PC-9 (cell line): Measurements from ENCODE around the gene ELMOD2. TPM values are rescaled to one million over a fixed set of nuclear protein-coding genes. Genes with fewer than 3 reads are reported as not detected.

ENCODE experiments used
- Bru-seq: library from RNA; stranded (reverse); fragments of 400-500 nt; gene quantifications from one replicate; lab custom pipeline; 2021; lab: Mats Ljungman, UMichigan
- BruChase-seq, 2 experiments: library from RNA; stranded (reverse); fragments of 400-500 nt; gene quantifications; one replicate each; lab custom pipeline; 2021; lab: Mats Ljungman, UMichigan
- BruUV-seq: library from RNA; stranded (reverse); fragments of 400-500 nt; replicated peaks from 2 replicates; lab custom pipeline; 2021; lab: Mats Ljungman, UMichigan
- CTCF ChIA-PET: fragments of 300-600 bp; sonication (Branson Sonifier 250); formaldehyde crosslinking; loops from one replicate; lab custom pipeline; 2022; ENCODE audit warnings: antibody characterized with exemption; lab: Charles Lee
- POLR2A ChIA-PET: fragments of 300-600 bp; sonication (Branson Sonifier 250); formaldehyde crosslinking; loops from one replicate; lab custom pipeline; 2022; ENCODE audit warnings: antibody characterized with exemption; ENCODE audit not compliant: unreplicated experiment; lab: Charles Lee
- DNase-seq, 2 experiments: peaks; one replicate each; pipeline versions ENCODE4 v3.0.0 to v3.0.0-alpha.2; 2015 to 2022; ENCODE audit warnings: mixed read lengths in 1 of 2
- H2AFZ ChIP-seq: fragments of 200-600 bp; sonication (generic); 2 replicates; pipeline ENCODE4 v1.8.1; 2017; ENCODE audit warnings: antibody characterized with exemption
- H3F3A ChIP-seq: fragments of 200-600 bp; sonication (generic); 2 replicates; pipeline ENCODE4 v1.8.1; 2017; ENCODE audit warnings: antibody characterized with exemption, mild to moderate bottlenecking, low read depth; ENCODE audit not compliant: insufficient read depth
- H3K27ac ChIP-seq: fragments of 200-600 bp; sonication (generic); 2 replicates; pipeline ENCODE4 v1.6.1; 2016; ENCODE audit warnings: mixed run types
- H3K27me3 ChIP-seq: fragments of 200-600 bp; sonication (generic); 2 replicates; pipeline ENCODE4 v1.6.1; 2016; ENCODE audit warnings: low read depth, mixed run types; ENCODE audit not compliant: insufficient read depth
- H3K36me3 ChIP-seq: fragments of 200-600 bp; sonication (generic); 2 replicates; pipeline ENCODE4 v1.6.1; 2016; ENCODE audit warnings: low read depth, mixed run types
- H3K4me1 ChIP-seq: fragments of 200-600 bp; sonication (generic); replicated peaks from 2 replicates; pipeline ENCODE4 v1.6.1; 2016; ENCODE audit warnings: mixed run types; ENCODE audit not compliant: insufficient read depth
- H3K4me2 ChIP-seq: fragments of 200-600 bp; sonication (generic); 2 replicates; pipeline ENCODE4 v1.6.1; 2017; ENCODE audit warnings: mixed run types
- H3K4me3 ChIP-seq: fragments of 200-600 bp; sonication (generic); 2 replicates; pipeline ENCODE4 v1.6.1; 2016; ENCODE audit warnings: mixed run types
- H3K79me2 ChIP-seq: fragments of 200-600 bp; sonication (generic); 2 replicates; pipeline ENCODE4 v1.6.1; 2017; ENCODE audit warnings: low read depth, mixed run types
- H3K9me2 ChIP-seq: fragments of 200-600 bp; sonication (generic); 2 replicates; pipeline ENCODE4 v1.8.1; 2017; ENCODE audit warnings: mild to moderate bottlenecking; ENCODE audit not compliant: insufficient read depth
- H3K9me3 ChIP-seq: fragments of 200-600 bp; sonication (generic); 2 replicates; pipeline ENCODE4 v1.8.1; 2016; ENCODE audit warnings: low read depth; ENCODE audit not compliant: insufficient read depth
- H4K20me1 ChIP-seq: fragments of 200-600 bp; sonication (generic); 2 replicates; pipeline ENCODE4 v1.8.1; 2017; ENCODE audit not compliant: insufficient read depth
- CTCF ChIP-seq: fragments of 200-600 bp; sonication (generic); conservative IDR thresholded peaks from 2 replicates; pipeline ENCODE4 v1.6.1; 2017; ENCODE audit warnings: mixed run types, antibody characterized with exemption, mild to moderate bottlenecking, moderate library complexity
- EZH2 ChIP-seq: fragments of 200-600 bp; sonication (generic); IDR thresholded peaks from 2 replicates; pipeline ENCODE4 v1.8.0; 2017; ENCODE audit warnings: antibody characterized with exemption, low read depth
- intact Hi-C: fragments of 100-400 bp; cut with micrococcal nuclease; formaldehyde crosslinking; loops from one replicate; pipeline ENCODE4 v1.10.0; 2022; ENCODE audit not compliant: unreplicated experiment
- long read RNA-seq: library from polyadenylated mRNA; stranded (forward); transcript quantifications from one replicate; pipeline ENCODE4 v2.0.0, GENCODE V29; 2022
- total RNA-seq: library from RNA; stranded (reverse); gene quantifications from 2 replicates; pipeline ENCODE4 v1.2.3, GENCODE V29; 2021

ELMOD2 gene
- 24.7 and 29.9 TPM in 2 replicates for total RNA-seq
- percentile 82 among the genes with signal in this experiment for Bru-seq, nascent RNA
- BruChase-seq, experiment 1, labeled RNA remaining after a 2-hour chase, result percentile 89 among the genes with signal in this experiment
- percentile 79 among the genes with signal in this experiment for BruChase-seq, experiment 2, labeled RNA remaining after a 6-hour chase
- long read RNA-seq, full-length matches to known transcripts, result 25 of 39 reads
- long read RNA-seq, partial matches to known transcripts, result 3 of 39 reads
- long read RNA-seq, other reads (novel, unspliced or antisense), result 11 of 39 reads

GRCh38 chr4:140523857-140524742, at the start of gene ELMOD2:
Gene ELMOD2 (plus strand): TSS chr4:140524168. CDS start chr4:140525429, 1,261 bp downstream.
- ChIA-PET CTCF (interaction anchor here (0.6 to 0.7 kb wide), 2 partner anchors 87 to 151 kb away, joined by 3 read pairs; partner anchors contain the start of gene SCOC), POLR2A (interaction anchor here (0.6 kb wide), 2 partner anchors 152 to 852 kb away, joined by 3 to 4 read pairs; no protein-coding TSS in a partner anchor)
- TF ChIP-seq CTCF, result peak; percentile 83
- TF ChIP-seq EZH2, result no peak
- Histone ChIP-seq H3K4me2 (peak within 1 kb of the TSS; percentile 85), H3K9me3 (no peaks in the 10 kb centered on the region), H3K4me1 (peaks cover 9% of the 10 kb centered on the region; the same call in 1 of the 2 replicates), H3F3A (no peaks in the 10 kb centered on the region), H3K9me2 (no peaks in the 10 kb centered on the region), H2AFZ (peak within 1 kb of the TSS; percentile 96), H4K20me1 (no peaks in the 10 kb centered on the region), H3K4me3 (peak within 1 kb of the TSS; percentile 88), H3K27ac (peak within 1 kb of the TSS; percentile 27; the same call in 1 of the 2 replicates), H3K79me2 (peaks cover 13% of the 10 kb centered on the region; the same call in 1 of the 2 replicates), H3K36me3 (peaks cover 7% of the 10 kb centered on the region; the same call in 1 of the 2 replicates), H3K27me3 (no peaks in the 10 kb centered on the region)
- DNase-seq, result peak; percentile 86 to 96
- intact Hi-C loops, result loop anchor here (1.0 kb wide), 1 partner anchor 151 kb away; the partner anchor contains the start of gene SCOC
- BruUV-seq, result TSS peak; percentile 70

- no peak overlapping the region for H3K4me3 ChIP-seq
- CTCF ChIA-PET, result no interaction called here
These were observed 40.5 kb upstream of the ELMOD2 start for GRCh38 chr4:140483445-140483844.

More at GRCh38 chr4:140483445-140483844, 40.5 kb upstream of the ELMOD2 start:
- Histone ChIP-seq H3K27ac (no peak overlapping the region), H3K36me3 (no peaks in the 10 kb centered on the region), H3K9me3 (no peaks in the 10 kb centered on the region), H3K79me2 (no peaks in the 10 kb centered on the region), H3K4me2 (no peak overlapping the region), H3F3A (no peaks in the 10 kb centered on the region), H3K4me1 (no peaks in the 10 kb centered on the region), H3K9me2 (no peaks in the 10 kb centered on the region), H4K20me1 (no peaks in the 10 kb centered on the region), H2AFZ (no peak overlapping the region), H3K27me3 (no peaks in the 10 kb centered on the region)
- POLR2A ChIA-PET, result no interaction called here
- no peak for TF ChIP-seq CTCF
- TF ChIP-seq EZH2, result no peak
- no peak for DNase-seq
- intact Hi-C loops, result no loop called here
- BruUV-seq, result no TSS peak
